Activated CD4-positive, alpha-beta T cell treated with anti-CD3 and anti-CD28 coated beads, Interleukin-10, Interleukin-2, amounts not matched to agents 100 ng/mL and 50 ng/mL, durations not matched to agents 16 hours and 8 hours (primary cell): ENCODE measurements around the gene NEU2.
"Not testable (repeated sequence)": the region's sequence is repeated elsewhere in the genome, so short reads cannot be mapped to it uniquely, and the experiment has no call there.

Experiments
- DNase-seq: peaks from one replicate; pipeline ENCODE4 v3.0.0-alpha.2; 2020

The NEU2 gene

DNA sequence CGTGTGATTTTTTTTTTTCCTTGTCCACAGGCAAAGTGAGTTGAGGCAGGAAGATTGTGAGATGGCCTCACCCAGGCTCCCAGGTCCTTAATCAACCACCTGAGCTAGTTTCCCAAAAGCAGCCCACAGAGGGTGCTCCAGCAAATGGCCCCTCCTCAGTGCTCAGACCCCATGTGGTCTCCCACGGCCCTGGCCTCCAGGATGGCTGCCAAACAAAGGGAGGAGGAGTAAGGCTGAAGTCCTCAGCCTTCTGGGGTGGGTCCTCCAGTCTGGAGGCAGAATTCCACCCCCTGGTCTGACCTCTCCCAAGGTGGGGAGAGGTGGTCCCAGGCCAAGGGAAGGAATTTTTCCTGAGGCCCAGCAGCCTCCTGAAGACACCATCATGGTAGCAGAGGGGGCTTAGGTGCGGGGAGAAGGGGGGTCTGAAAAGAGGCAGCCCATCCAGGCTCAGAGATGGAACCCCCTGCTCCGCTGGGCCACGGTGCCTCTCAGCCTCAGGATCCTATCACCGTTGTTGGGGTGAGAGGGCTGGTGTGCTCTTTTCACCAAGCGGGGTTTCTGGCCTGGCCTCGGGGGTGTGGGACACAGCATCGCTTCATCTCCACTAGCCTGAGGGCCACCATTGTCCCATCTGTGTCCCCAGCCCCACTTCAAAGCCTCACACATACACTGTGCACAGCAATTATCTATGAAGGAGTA, 21.8 kb upstream of the NEU2 start:
- no peak for DNase-seq

- no peak for DNase-seq
Observed at GRCh38 chr2:233011268-233011650, 21.2 kb upstream of the NEU2 start.

DNA sequence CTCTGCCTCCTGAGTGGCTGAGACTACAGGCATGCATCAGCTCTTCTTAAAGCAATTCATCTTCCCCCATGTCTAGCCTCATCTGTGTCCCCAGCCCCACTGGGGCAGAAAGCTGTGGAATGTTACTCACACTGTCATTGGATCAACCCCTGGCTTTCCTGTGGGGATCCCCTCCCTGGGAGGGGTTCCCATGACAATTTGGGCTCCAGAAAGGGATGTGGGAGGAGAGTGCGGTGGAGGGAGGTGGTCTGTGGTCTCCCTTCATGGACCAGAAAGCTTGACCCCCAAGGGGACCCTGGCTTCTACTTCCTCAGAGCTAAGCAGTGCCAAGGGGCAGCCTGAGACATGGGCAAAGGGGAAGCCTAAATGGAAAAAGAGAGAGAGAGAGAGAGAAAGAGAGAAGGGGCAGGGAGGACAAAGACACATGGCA, 20.8 kb upstream of the NEU2 start:
- DNase-seq = no peak

DNA sequence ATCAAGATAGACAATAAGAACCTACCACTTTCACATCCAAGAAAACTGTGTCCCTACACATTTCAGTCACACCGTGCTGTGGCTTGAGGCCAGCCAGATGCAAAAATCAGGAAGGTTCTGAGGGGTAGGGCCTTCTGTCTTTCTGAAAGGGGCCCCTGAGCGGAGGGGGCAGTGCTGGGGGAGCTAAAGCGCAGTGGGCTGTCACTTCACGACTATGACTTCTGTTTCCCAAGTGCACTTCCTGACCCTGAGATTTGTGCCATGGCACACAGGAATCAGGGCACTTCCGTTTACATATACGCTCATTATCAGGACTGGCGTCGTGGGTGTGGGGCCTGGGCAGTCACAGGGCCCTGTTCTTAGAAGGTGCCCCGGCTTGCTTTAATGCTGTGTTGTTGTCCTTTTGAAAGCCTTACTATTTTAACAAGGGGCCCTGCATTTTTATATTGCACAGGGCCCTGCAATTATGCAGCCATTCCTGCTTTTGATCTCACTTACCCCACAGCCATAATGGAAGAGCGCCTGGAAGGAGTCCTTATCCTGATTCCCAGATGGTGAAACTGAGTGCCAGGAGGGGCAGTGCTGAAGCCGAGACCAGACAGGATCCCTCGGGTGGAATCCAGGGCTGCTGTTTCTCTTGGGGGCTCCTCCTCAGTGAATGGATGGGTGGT, 20.0 kb upstream of the NEU2 start:
- no peak for DNase-seq

GRCh38 chr2:233013027-233013461, 19.4 kb upstream of the NEU2 start, which contains the start of gene NGEF:
TSS of gene NGEF (minus strand) at chr2:233013256. CDS start at chr2:232974890, 38,366 bp downstream.
- DNase-seq = no peak

DNA sequence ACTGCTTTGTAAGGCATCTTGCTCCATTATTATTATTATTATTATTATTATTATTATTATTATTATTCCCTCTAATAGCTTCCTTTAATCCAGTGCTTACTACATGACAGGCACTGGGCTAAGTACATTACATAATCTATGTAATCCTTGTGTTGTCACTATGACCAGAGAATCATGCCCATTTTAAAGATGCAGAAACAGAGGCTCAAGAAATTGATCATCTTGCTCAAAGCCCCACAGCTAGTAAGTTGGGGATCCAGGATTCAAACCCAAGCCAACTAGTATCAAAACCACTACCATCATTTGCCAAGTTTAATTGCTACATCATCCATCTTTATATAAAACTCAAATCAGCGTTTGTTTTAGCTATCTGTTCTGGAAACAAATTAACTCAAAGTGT, 18.8 kb upstream of the NEU2 start:
- no peak for DNase-seq

GRCh38 chr2:233015019-233015645, 17.3 kb upstream of the NEU2 start:
- DNase-seq = no peak

- DNase-seq = no peak
Observed at GRCh38 chr2:233017947-233018346, 14.5 kb upstream of the NEU2 start.

DNA sequence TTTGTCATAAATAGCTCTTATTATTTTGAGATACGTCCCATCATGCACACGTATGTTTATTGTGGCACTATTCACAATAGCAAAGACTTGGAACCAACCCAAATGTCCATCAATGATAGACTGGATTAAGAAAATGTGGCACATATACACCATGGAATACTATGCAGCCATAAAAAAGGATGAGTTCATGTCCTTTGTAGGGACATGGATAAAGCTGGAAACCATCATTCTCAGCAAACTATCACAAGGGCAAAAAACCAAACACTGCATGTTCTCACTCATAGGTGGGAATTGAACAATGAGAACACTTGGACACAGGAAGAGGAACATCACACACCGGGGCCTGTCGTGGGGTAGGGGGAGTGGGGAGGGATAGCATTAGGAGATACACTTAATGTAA, 12.9 kb upstream of the NEU2 start:
- not testable (repeated sequence) for DNase-seq

DNA sequence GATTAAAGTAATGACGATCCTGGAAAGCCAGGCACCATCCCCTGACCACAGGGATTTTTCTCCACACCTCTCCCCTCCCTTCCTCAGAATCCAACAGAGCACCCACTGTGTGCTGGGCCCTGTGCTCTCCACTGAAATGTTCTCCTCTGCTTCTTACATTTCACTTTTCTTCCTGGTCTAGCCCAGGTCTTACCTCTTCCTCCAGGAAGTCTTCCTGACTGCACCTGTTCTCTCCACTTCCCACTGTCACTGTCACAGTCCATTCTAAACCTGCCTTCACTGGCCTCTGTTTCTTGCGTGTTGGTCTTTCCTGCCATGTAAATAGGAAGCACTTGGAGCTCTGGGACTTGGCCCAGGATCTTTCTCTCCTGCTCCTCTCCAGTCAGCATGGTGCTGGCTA, 12.0 kb upstream of the NEU2 start:
- DNase-seq = no peak

- no peak for DNase-seq
Observed at GRCh38 chr2:233021771-233022170, 10.7 kb upstream of the NEU2 start.

DNA sequence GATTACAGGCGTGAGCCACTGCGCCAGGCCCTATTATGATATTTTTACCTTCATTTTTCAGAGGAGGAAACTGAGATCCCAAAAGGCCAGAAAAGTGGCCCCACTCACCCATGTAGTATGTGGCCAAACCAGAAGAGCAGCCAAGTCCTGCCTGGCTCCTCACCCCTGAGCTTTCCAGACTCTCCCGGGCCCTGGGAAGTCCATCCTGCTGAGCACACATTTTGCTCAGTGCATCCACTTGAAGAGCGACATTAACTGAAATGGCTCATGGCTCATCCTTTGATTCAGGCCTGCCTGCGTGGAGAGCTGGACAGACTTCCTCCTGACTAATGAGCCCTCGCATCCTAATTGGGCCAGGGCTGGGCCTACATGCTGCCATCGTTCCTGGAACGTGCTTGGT, 9.9 kb upstream of the NEU2 start:
- DNase-seq = no peak

GRCh38 chr2:233023007-233023760, 9.3 kb upstream of the NEU2 start:
- no peak for DNase-seq

- DNase-seq = no peak
Observed at GRCh38 chr2:233023761-233024410, 8.6 kb upstream of the NEU2 start.

- no peak for DNase-seq
Observed at GRCh38 chr2:233025706-233026105, 6.8 kb upstream of the NEU2 start.

GRCh38 chr2:233026198-233026813, 6.2 kb upstream of the NEU2 start:
- DNase-seq = no peak

GRCh38 chr2:233029321-233029720, 3.2 kb upstream of the NEU2 start:
- DNase-seq = no peak

GRCh38 chr2:233031556-233032500, 644 bp upstream of the NEU2 start:
- no peak for DNase-seq

- DNase-seq = peak; percentile 26
Observed at GRCh38 chr2:233033672-233034071, 1.2 kb downstream of the NEU2 start.

- no peak for DNase-seq
Observed at GRCh38 chr2:233034091-233034882, 1.8 kb downstream of the NEU2 start.
